GM06990 (cell line): ENCODE measurements around the gene MYO5B.

Source experiments
- DNase-seq: peaks from one replicate; pipeline ENCODE4 v3.0.0-alpha.2; 2011; ENCODE audit not compliant: insufficient read length; ENCODE audit errors: extremely low read depth
- H3K27me3 ChIP-seq: replicated peaks from 2 replicates; pipeline ENCODE4 v1.6.0; 2011; ENCODE audit warnings: low read length; ENCODE audit not compliant: control insufficient read depth, insufficient read depth
- H3K36me3 ChIP-seq: 2 replicates; pipeline ENCODE4 v1.5.1; 2011; ENCODE audit warnings: low read length; ENCODE audit not compliant: control insufficient read depth, insufficient read depth
- H3K4me3 ChIP-seq: replicated peaks from 2 replicates; pipeline ENCODE4 v1.5.1; 2011; ENCODE audit warnings: low read depth, mild to moderate bottlenecking, control low read depth, low read length
- CTCF ChIP-seq: IDR thresholded peaks from 2 replicates; pipeline ENCODE4 v1.5.1; 2011; ENCODE audit warnings: low read length, control low read depth, mild to moderate bottlenecking, inconsistent platforms; ENCODE audit not compliant: insufficient read depth, poor library complexity, severe bottlenecking

Gene MYO5B

GRCh38 chr18:50083708-50084107 lies 111.2 kb downstream of the MYO5B start:
- no peak for DNase-seq

GRCh38 chr18:50080932-50081560 lies 113.9 kb downstream of the MYO5B start:
- no peak for DNase-seq
- TF ChIP-seq CTCF: no peak
- Histone ChIP-seq H3K4me3 (no peak overlapping the region), H3K36me3 (no peaks in the 10 kb centered on the region), H3K27me3 (no peaks in the 10 kb centered on the region)

More at GRCh38 chr18:50083708-50084107, 111.2 kb downstream of the MYO5B start:
- no peak overlapping the region for H3K4me3 ChIP-seq
- H3K27me3 ChIP-seq: no peaks in the 10 kb centered on the region
- no peaks in the 10 kb centered on the region for H3K36me3 ChIP-seq
- no peak for TF ChIP-seq CTCF

DNA sequence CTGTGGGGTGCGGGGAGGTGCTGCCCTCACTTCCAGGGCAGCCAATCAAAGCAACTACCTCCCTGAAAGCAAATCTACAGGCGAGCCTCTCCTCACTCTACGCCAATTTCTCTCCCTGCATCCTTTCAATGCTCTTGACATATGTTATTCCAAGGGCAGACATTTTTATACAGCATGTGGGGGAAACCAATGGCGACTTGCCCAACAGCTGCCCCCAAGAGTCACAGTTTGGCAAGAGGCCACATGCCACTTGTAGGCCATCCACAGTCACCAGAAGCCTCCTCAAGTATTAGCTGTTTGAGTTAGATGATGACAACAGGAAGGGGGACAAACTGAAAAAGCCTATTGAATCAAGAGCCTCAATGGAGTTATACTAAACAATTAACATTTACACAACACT lies 114.6 kb downstream of the MYO5B start:
- DNase-seq: no peak
- no peak for TF ChIP-seq CTCF
- H3K36me3 ChIP-seq: no peaks in the 10 kb centered on the region
- H3K4me3 ChIP-seq: no peak overlapping the region
- no peaks in the 10 kb centered on the region for H3K27me3 ChIP-seq

DNA sequence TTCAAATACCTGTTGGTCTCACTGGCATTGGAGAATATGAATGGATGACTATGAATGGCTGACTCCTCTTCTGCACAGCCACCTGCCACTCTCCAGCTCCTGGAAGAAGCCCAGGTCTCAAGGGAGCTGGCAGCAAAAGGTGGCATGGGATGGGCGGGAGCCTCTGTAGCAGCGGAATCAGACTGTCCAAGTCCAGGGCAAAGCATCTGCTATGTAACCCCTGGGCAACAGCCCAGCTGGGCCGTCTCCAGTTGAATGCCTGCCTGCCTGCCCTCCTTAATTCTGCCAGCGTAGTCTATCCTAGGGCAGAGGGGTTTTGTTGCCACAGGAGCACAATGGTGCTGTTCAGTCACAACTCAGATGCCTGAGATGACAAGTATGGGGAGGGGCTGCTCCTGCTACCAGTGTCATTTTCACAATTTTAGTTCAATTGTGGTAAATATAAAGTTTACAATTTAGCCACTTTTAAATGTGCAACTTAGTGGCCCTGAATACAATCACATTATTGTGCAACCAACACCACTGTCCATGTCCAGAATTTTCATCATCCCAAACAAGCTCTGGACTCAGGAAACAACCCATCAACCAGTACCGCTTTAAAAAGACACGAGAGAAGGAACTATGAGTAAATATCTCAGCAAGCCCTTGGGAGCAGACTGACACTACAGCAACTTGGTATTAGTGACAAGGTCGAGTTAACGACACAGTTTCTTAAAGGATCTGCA lies 115.2 kb downstream of the MYO5B start:
- Histone ChIP-seq H3K27me3 (no peaks in the 10 kb centered on the region), H3K36me3 (no peaks in the 10 kb centered on the region), H3K4me3 (no peak overlapping the region)
- no peak for TF ChIP-seq CTCF
- DNase-seq: no peak

DNA sequence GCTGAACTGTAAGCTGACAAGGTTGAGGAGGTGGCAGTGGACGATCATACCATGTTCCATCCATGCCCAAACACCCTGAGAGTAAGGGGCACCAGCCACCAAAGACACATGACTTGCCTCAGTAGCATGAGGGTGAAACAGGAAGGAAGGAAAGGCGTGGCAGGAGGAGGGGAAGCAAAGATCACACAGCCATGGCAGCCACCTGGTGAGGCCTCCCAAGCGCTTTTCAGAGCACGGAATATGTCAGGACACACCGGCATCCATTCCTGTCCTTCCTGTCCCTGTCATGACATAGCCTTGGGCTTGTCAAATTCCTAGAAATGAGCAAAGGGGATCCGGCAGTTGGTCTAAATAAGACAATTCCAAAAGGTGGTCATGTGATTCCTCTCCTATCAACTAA lies 118.7 kb downstream of the MYO5B start:
- H3K4me3 ChIP-seq: no peak overlapping the region
- H3K36me3 ChIP-seq: no peaks in the 10 kb centered on the region
- no peak for TF ChIP-seq CTCF
- DNase-seq: no peak
- no peaks in the 10 kb centered on the region for H3K27me3 ChIP-seq

- no peak for TF ChIP-seq CTCF
- no peak overlapping the region for H3K4me3 ChIP-seq
- no peaks in the 10 kb centered on the region for H3K36me3 ChIP-seq
- H3K27me3 ChIP-seq: no peaks in the 10 kb centered on the region
- DNase-seq: no peak
These were observed 119.2 kb downstream of the MYO5B start for GRCh38 chr18:50075772-50076171.
